ENCODE results near the gene PLA2G7. TPM values are rescaled to one million over a fixed set of nuclear protein-coding genes. Genes with fewer than 3 reads are reported as not detected.

The PLA2G7 gene
- total and polyA plus RNA-seq, 2 of the 8 experiments (the other 6 are each of a cell fraction or from before 2014, with no cell fraction given) = 1.5 to 2.2 TPM

DNA sequence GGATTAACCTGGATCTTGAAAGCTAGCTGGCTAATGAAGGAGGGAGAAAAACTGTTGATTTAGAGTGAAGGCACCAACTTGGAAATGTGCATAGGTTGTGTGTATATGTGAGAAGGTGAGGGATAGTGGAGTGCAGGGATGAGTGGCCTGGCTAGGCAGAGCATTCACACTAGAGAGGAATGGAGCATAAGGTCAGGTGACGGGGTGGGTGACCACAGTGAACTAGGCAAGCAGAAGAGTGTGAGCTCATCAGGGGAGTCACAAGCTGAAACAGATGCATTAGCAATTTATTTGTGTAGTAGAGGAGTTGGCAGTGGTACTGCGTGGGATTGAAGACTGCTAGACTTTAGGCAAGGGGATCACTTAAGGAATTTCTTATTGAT is 22.0 kb upstream of the PLA2G7 start:
- FAIRE-seq (peak; percentile 55), DNase-seq (ENCODE audit: low read depth in 1 of 2, low spot score in 2 of 2) (no peak)
- no peak overlapping the region for H3K18ac ChIP-seq (ENCODE audit: extremely low read depth, low read length)
- H3K9me3 ChIP-seq (ENCODE audit: insufficient read depth in 2 of 2, low read depth in 1 of 2, low read length in 1 of 2) = no peaks in the 10 kb centered on the region
- H3K56ac ChIP-seq (replicated peaks; ENCODE audit: insufficient read length, low read depth, low read length) = no peak overlapping the region
- no peak overlapping the region for H4K8ac ChIP-seq (ENCODE audit: extremely low read depth, insufficient read depth, low read length)
- no peaks in the 10 kb centered on the region for H3K36me3 ChIP-seq (ENCODE audit: control insufficient read depth in 2 of 4, insufficient read depth in 4 of 4, low read length in 3 of 4)
- H4K91ac ChIP-seq (replicated peaks; ENCODE audit: insufficient read length, low read length) = no peak overlapping the region
- no peak overlapping the region for H2BK120ac ChIP-seq (replicated peaks; ENCODE audit: low read depth, low read length)
- no peak overlapping the region for H2BK12ac ChIP-seq (ENCODE audit: low read depth, low read length)
- H3K79me1 ChIP-seq (ENCODE audit: low read depth, low read length) = no peaks in the 10 kb centered on the region
- no peaks in the 10 kb centered on the region for H3K27me3 ChIP-seq (replicated peaks in 1 of 4; ENCODE audit: control insufficient read depth in 3 of 4, extremely low read depth in 1 of 4, insufficient read depth in 3 of 4, low read length in 3 of 4)
- no peak overlapping the region for H3K23ac ChIP-seq (ENCODE audit: insufficient read length)
- H2BK15ac ChIP-seq (ENCODE audit: low read length) = no peak overlapping the region
- H3K4ac ChIP-seq (replicated peaks; ENCODE audit: insufficient read length, low read depth, low read length) = no peak overlapping the region
- H3K4me1 ChIP-seq (replicated peaks in 1 of 4; ENCODE audit: control insufficient read depth in 3 of 4, insufficient read depth in 4 of 4, low read length in 3 of 4) = peaks cover 0 to 7% (median 3%) of the 10 kb centered on the region in 4 experiments; a peak in 3 of 7 replicates
- H2BK5ac ChIP-seq (ENCODE audit: low read depth, low read length) = no peak overlapping the region
- H3K27ac ChIP-seq (ENCODE audit: low read depth, low read length) = no peak overlapping the region
- no peak overlapping the region for H2AK5ac ChIP-seq (ENCODE audit: low read depth, low read length)
- H3K4me3 ChIP-seq (ENCODE audit: extremely low read depth in 1 of 4, insufficient read depth in 2 of 4, low read depth in 3 of 4, low read length in 4 of 4) = no peak overlapping the region
- no peaks in the 10 kb centered on the region for H4K20me1 ChIP-seq (replicated peaks in 1 of 2; ENCODE audit: control insufficient read depth in 1 of 2, insufficient read depth in 2 of 2, low read length in 2 of 2)
- no peak overlapping the region for H2BK20ac ChIP-seq (ENCODE audit: low read length)
- CTCF ChIA-PET (ENCODE audit: partially characterized antibody) = no interaction called here
- H3K9ac ChIP-seq (replicated peaks in 1 of 4; ENCODE audit: extremely low read depth in 1 of 4, low read depth in 3 of 4, low read length in 3 of 4) = no peak overlapping the region
- WGBS, 2 experiments (ENCODE audit: extremely low coverage in 1 of 2, insufficient coverage in 1 of 2, insufficient read length in 1 of 2, insufficient replicate concordance in 2 of 2, low coverage in 1 of 2, low lambda C conversion rate in 2 of 2, missing lambda C conversion rate in 1 of 2) = 91% methylated on average over 2 of the region's 2 CpGs; no CpG with 5 or more reads in 1 of the 2 experiments
- peak overlapping the region in 1 of 2 experiments; percentile 25; a peak in 1 of 4 replicates for H3K4me2 ChIP-seq (ENCODE audit: insufficient read depth in 1 of 2, low read depth in 2 of 2, low read length in 2 of 2)
- 0 out of 2 replicates have a peak overlapping the region, but pooled peaks have one; percentile 16 for H2AFZ ChIP-seq (ENCODE audit: low read length)
- H3K79me2 ChIP-seq (ENCODE audit: control insufficient read depth in 1 of 2, insufficient read depth in 2 of 2, low read length in 2 of 2) = no peaks in the 10 kb centered on the region
- no peaks in the 10 kb centered on the region for H3K23me2 ChIP-seq (ENCODE audit: low read depth, low read length)
- POLR2A ChIA-PET (ENCODE audit: partially characterized antibody) = no interaction called here
- no peak overlapping the region for H4K5ac ChIP-seq (ENCODE audit: insufficient read length, low read depth, low read length)
- H3K14ac ChIP-seq (ENCODE audit: insufficient read length) = no peak overlapping the region
- TF ChIP-seq SIRT6 (IDR thresholded peaks at IDR 0.05; ENCODE audit: low read length) = no peak
- no peak for TF ChIP-seq RBBP5 (IDR thresholded peaks at IDR 0.05; ENCODE audit: borderline replicate concordance, low read depth, low read length)
- TF ChIP-seq, protein P1, sequence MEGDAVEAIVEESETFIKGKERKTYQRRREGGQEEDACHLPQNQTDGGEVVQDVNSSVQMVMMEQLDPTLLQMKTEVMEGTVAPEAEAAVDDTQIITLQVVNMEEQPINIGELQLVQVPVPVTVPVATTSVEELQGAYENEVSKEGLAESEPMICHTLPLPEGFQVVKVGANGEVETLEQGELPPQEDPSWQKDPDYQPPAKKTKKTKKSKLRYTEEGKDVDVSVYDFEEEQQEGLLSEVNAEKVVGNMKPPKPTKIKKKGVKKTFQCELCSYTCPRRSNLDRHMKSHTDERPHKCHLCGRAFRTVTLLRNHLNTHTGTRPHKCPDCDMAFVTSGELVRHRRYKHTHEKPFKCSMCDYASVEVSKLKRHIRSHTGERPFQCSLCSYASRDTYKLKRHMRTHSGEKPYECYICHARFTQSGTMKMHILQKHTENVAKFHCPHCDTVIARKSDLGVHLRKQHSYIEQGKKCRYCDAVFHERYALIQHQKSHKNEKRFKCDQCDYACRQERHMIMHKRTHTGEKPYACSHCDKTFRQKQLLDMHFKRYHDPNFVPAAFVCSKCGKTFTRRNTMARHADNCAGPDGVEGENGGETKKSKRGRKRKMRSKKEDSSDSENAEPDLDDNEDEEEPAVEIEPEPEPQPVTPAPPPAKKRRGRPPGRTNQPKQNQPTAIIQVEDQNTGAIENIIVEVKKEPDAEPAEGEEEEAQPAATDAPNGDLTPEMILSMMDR (IDR thresholded peaks at IDR 0.05; ENCODE audit: control extremely low read depth in 1 of 3, insufficient read depth in 1 of 3, low read depth in 1 of 3, low read length in 3 of 3) = no peak
- TF ChIP-seq NANOG (IDR thresholded peaks at IDR 0.05; ENCODE audit: insufficient read depth, low read depth, low read length, poor library complexity, severe bottlenecking) = no peak
- TF ChIP-seq TBP (IDR thresholded peaks at IDR 0.05; ENCODE audit: low read depth, low read length) = no peak
- no peak for TF ChIP-seq SRF (IDR thresholded peaks at IDR 0.05; ENCODE audit: low read depth, low read length)
- no peak for TF ChIP-seq ZNF274 (IDR thresholded peaks at IDR 0.05; ENCODE audit: borderline replicate concordance, extremely low read depth, low read length)
- no peak for TF ChIP-seq BACH1 (IDR thresholded peaks at IDR 0.05; ENCODE audit: low read length)
- TF ChIP-seq TAF7 (optimal IDR thresholded peaks at IDR 0.05; ENCODE audit: borderline replicate concordance, low read depth, low read length) = no peak
- TF ChIP-seq, protein P2, sequence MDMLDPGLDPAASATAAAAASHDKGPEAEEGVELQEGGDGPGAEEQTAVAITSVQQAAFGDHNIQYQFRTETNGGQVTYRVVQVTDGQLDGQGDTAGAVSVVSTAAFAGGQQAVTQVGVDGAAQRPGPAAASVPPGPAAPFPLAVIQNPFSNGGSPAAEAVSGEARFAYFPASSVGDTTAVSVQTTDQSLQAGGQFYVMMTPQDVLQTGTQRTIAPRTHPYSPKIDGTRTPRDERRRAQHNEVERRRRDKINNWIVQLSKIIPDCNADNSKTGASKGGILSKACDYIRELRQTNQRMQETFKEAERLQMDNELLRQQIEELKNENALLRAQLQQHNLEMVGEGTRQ (IDR thresholded peaks at IDR 0.05; ENCODE audit: low read length) = no peak
- TF ChIP-seq CBX5 (IDR thresholded peaks at IDR 0.05; ENCODE audit: low read depth, low read length) = no peak

Measured in H1 (cell line).